ENCODE data around the gene ADAMTS12.

GRCh38 chr5:33488558-33489355 lies 403.0 kb downstream of the ADAMTS12 start:
- TF ChIP-seq CTCF (IDR thresholded peaks at IDR 0.05) (no peak), ZFX (IDR thresholded peaks at IDR 0.05; ENCODE audit: borderline replicate concordance) (no peak)
